ENCODE data around the gene ING5.

The ING5 gene

DNA sequence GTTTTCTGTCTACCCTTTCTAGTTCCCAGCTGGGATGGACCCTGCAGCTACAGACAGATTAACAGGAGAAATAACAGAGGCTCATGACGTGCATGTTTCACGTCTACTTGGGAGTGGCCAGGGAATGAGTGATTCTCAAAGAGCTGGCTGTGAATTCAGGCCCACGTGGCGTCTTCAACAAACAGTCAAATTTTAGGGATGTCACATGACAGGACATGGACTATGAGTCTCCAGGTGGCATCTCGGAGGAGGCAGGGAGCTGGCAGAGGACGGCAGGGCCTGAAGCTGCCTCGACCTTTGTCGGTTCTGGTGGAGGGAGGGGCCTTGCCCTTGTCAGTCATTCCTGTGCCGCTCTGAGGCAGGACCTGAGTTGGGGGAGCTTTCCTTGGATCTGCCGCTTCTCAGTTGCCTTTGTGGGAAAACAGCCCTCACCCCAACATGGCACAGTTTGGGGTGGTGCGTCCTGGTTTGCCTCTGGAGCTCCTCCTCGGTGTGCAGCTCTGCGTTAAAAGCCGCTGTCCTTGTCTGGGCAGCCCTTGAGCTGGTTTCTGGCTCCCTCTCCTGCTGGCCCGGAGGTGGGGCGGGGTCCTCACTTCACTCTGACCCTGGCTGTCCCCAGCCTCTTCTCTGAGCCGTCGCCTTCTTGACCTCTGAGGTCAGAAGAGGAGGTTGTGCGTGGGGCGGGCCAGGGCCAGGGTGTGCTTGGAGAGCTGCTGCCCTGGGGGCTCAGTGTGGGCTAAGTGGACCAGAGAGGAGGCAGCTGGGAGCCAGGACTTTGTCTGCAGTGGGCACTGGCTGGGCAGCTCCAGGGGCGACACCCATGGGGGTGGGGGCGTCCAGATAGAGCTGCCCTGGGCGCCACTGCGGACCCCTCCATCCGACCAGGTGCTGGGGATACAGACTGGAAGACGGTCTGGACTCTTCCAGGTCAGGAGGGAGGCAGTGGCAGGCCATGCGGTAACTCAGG lies 62.7 kb downstream of the ING5 start:
- no peak for DNase-seq

DNA sequence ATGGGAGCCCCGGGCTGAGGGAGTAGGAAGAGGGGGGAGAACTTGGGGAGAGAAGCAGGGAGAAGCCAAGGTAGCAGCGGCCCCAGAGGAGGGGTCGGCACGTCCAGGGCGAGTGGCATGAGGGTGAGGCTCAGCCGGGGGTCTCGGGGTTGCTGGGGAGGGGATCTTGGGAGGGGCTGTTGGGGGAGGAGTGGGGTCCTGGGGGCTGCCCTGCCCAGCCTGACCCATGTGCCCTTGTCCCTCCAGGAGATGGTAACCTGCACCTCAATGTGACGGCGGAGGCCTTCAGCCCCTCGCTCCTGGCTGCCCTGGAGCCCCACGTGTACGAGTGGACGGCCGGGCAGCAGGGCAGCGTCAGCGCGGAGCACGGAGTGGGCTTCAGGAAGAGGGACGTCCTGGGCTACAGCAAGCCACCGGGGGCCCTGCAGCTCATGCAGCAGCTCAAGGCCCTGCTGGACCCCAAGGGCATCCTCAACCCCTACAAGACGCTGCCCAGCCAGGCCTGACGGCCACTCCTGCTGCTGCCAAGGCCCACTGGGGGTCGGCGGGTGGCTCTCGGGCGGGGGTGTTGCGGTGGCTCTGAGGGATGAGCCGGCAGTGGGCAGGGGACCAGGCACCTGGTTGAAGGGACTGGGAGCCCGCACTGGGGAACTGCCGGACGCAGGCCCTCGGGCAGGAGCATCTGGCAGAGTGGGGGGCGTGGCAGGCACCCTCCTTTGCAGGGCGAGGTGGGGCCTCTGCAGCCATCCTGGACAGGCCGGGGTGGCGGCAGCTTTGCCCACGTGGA lies 65.8 kb downstream of the ING5 start:
- no peak for DNase-seq

- DNase-seq, result no peak
Observed at GRCh38 chr2:241768251-241768711, 66.4 kb downstream of the ING5 start.

GRCh38 chr2:241768850-241769249 lies 67.0 kb downstream of the ING5 start:
- no peak for DNase-seq

DNA sequence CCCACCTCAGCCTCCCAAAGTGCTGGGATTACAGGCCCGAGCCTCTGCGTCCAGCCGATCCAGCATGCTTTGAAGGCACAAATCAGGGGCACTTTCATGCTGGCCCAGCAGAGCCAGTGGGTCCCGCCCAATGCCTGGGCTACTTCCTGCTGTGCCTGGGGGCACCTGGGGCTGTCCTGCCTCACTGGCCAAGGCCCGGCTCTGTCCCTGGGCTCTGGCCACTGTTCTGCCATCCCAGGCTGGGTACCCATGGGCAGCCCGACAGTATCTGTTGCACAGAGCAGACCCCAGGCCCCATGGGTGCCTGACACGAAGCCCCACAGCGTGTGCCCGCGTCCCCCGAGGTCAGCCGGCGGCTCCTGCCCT lies 68.0 kb downstream of the ING5 start:
- no peak for DNase-seq

GRCh38 chr2:241770185-241770935 lies 68.5 kb downstream of the ING5 start:
- DNase-seq, result no peak

GRCh38 chr2:241770936-241771285 lies 69.1 kb downstream of the ING5 start:
- no peak for DNase-seq

- DNase-seq, result no peak
Observed at GRCh38 chr2:241771286-241772062, 69.6 kb downstream of the ING5 start.

- DNase-seq, result peak; percentile 36
Observed at GRCh38 chr2:241772063-241772499, 70.2 kb downstream of the ING5 start.

- DNase-seq, result no peak
Observed at GRCh38 chr2:241773511-241774418, 71.9 kb downstream of the ING5 start.

DNA sequence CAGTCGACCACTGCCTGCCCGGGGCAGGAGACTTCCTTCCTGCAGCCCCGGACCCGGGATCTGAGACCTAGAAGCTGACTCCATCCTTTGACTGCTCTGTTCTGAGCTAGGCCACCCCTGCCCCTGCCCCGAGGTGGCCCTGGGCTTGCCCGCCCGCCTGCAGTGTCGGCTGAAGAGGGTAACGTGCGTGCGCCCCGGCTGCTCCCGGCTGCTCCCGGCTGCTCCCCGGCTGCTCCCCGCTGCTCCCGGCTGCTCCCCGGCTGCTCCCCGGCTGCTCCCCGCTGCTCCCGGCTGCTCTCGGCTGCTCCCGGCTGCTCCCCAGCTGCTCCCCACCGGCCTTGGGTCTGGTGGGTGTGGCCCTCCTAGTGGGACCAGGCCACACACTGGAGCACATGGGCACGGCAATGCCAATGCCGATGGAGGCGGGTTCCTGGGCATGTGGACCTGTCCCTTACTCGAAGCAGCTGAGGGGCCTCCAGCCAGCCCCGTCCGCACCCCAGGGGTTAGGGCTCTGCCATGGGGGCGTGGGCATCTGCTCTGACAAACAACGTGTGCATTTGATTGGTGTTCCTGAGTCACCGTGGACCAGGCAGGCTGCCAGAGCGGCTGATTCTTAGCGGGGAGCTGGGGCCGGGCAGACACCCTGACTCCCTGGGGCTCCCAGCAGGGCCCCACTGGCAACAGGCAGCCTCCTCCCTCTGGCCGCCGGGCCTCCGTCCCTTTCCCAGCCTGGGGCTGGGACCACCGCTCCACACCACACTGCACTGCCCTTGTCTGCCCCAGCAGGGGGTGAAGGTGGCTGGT lies 72.8 kb downstream of the ING5 start:
- no peak for DNase-seq

- DNase-seq, result no peak
Observed at GRCh38 chr2:241775223-241776177, 73.7 kb downstream of the ING5 start.

- DNase-seq, result no peak
Observed at GRCh38 chr2:241776336-241777169, 74.7 kb downstream of the ING5 start, which contains the start of gene GAL3ST2. Gene GAL3ST2, plus strand, starts transcription at chr2:241776822. Its CDS starts 134 bp downstream, at chr2:241776956.

DNA sequence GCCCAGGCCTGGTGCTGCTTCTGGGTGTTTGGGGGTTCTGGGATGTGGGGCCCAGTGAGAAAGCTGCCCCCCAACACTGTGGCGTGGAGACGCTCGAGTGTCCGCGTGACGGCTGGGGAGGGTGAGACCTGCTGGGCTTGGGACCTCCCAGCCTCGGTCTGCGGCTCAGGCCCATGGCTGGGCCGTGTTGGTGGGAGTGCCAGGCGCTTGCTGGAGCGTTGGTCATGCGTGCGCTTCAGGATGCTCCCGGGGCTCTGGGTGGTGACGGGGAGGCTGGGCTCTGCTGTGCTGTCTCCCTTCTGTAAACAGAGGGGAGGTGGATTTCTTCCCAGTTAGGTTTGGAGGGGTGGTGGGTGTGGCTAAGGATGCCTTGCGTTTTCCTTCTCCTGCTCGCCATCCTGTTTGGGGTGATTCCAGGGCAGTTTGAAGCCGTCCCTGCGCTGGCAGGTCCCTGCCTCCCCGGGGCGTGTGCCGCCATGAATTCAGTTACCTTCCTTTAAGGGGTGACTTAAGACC lies 75.4 kb downstream of the ING5 start:
- no peak for DNase-seq

DNA sequence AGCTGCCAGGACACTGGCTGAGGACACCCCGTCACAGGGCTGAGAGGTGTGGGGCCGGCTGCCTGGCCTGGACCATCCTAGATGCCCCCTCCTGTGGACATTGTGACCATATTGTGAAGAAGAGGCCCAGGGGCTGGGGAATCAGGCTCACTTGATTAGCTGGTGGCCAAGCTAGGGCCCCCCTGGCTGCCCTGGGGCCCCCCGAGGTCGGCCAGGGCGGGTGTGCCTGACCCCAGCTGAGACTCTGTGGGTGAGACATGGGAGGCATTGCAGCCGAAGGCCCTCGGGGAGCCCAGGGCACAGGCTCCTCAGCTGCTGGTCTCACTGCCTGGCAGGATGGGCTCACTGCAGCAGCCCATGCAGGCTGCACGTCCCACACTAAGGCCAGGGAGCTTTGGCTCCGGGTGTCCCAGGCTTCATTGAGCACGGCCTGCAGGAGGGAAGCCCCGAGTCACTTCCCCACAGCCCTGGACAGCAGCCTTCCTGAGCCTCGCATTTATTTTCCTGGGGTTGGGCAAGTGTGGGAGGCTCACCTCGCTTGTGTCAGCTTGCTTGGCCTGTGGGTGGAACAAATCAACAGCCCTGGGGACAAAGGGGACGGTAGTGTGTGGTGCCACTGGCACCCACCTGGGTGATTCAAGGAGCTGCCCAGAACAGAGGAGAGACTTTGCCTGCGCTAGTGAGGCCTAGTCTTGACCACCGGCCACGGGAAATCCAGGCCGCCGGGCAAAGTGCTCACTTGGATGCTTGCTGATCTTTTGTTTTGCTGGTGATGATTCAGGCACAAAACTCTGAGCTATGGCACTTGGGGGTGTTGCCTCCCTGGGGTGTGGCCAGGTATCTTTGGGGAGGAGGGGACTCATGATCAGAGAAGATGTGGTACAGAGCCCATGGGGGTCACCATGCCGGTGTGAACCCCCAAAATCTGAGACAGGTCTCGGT lies 76.1 kb downstream of the ING5 start:
- DNase-seq, result no peak
